Endothelial cell of umbilical vein (primary cell): ENCODE data around the gene GNAT1. TPM values are rescaled to one million over a fixed set of nuclear protein-coding genes. Genes with fewer than 3 reads are reported as not detected.

Experiments
- BruUV-seq: library from RNA; stranded (reverse); fragments of 400-500 nt; replicated peaks from 2 replicates; lab custom pipeline; 2021; lab: Mats Ljungman, UMichigan
- CTCF ChIA-PET: fragments of 300-600, 350-600 bp; sonication (Branson Sonifier 250); formaldehyde crosslinking; loops from one replicate; lab custom pipeline; 2021; ENCODE audit warnings: antibody characterized with exemption, inconsistent platforms; lab: Charles Lee
- POLR2A ChIA-PET: fragments of 300-600, 350-600 bp; sonication (Branson Sonifier 250); formaldehyde crosslinking; loops from one replicate; lab custom pipeline; 2021; ENCODE audit warnings: antibody characterized with exemption, inconsistent platforms; lab: Charles Lee
- DNase-seq: peaks from one replicate; pipeline ENCODE4 v3.0.0-alpha.2; 2011; ENCODE audit warnings: low read depth, low spot score
- FAIRE-seq: peaks from 2 replicates; lab custom pipeline; 2011; peaks lifted over from hg19 to GRCh38; lab: Jason Lieb, UNC
- H2AFZ ChIP-seq: 2 replicates; pipeline ENCODE4 v1.6.0; 2012; ENCODE audit warnings: low read depth, low read length, control low read depth, inconsistent platforms
- H3K27ac ChIP-seq: 2 replicates; pipeline ENCODE4 v1.5.1; 2011; ENCODE audit warnings: low read depth, mild to moderate bottlenecking, control low read depth, low read length, moderate library complexity; ENCODE audit not compliant: insufficient read depth
- H3K27me3 ChIP-seq, 2 experiments: 2 replicates each; pipeline versions ENCODE4 v1.6.0 to v1.6.1; 2011; ENCODE audit warnings: low read length in 2 of 2, mixed read lengths in 1 of 2; ENCODE audit not compliant: control insufficient read depth in 2 of 2, insufficient read depth in 2 of 2
- H3K36me3 ChIP-seq, 2 experiments: 2 replicates in 1 of 2; 3 replicates in 1 of 2; pipeline ENCODE4 v1.5.1; 2011; ENCODE audit warnings: low read length in 2 of 2, mild to moderate bottlenecking in 1 of 2, moderate library complexity in 1 of 2; ENCODE audit not compliant: control insufficient read depth in 2 of 2, insufficient read depth in 2 of 2; ENCODE audit errors: extremely low read depth in 1 of 2
- H3K4me1 ChIP-seq: 3 replicates; pipeline ENCODE4 v1.5.1; 2011; ENCODE audit warnings: mild to moderate bottlenecking, low read length; ENCODE audit not compliant: control insufficient read depth, insufficient read depth; ENCODE audit errors: extremely low read depth
- H3K4me2 ChIP-seq: 2 replicates; pipeline ENCODE4 v1.6.1; 2011; ENCODE audit warnings: low read length, control low read depth, mixed read lengths; ENCODE audit not compliant: insufficient read depth
- H3K4me3 ChIP-seq, 3 experiments: fragments of 200-600 bp in 1 of 3; sonication (generic), shearing (Covaris generic) in 1 of 3; replicated peaks in 1 of 3; 2 replicates each; pipeline ENCODE4 v1.5.1; 2011 to 2016; ENCODE audit warnings: control low read depth in 3 of 3, low read length in 3 of 3, mild to moderate bottlenecking in 2 of 3, inconsistent platforms in 1 of 3, low read depth in 1 of 3, moderate library complexity in 1 of 3; ENCODE audit not compliant: insufficient read depth in 1 of 3
- H3K79me2 ChIP-seq: 2 replicates; pipeline ENCODE4 v1.6.0; 2012; ENCODE audit warnings: low read length, inconsistent platforms; ENCODE audit not compliant: control insufficient read depth, insufficient read depth
- H3K9ac ChIP-seq: replicated peaks from 2 replicates; pipeline ENCODE3; 2011; ENCODE audit warnings: low read length, control low read depth; ENCODE audit not compliant: insufficient read depth; ENCODE audit errors: extremely low read depth
- H3K9me1 ChIP-seq: replicated peaks from 3 replicates; pipeline ENCODE4 v1.6.0; 2011; ENCODE audit warnings: mild to moderate bottlenecking, low read length; ENCODE audit not compliant: control insufficient read depth, insufficient read depth; ENCODE audit errors: extremely low read depth
- H3K9me3 ChIP-seq: replicated peaks from 2 replicates; pipeline ENCODE4 v1.5.1; 2012; ENCODE audit warnings: low read length, inconsistent platforms; ENCODE audit not compliant: control insufficient read depth, insufficient read depth
- H4K20me1 ChIP-seq: replicated peaks from 2 replicates; pipeline ENCODE3; 2011; ENCODE audit warnings: mild to moderate bottlenecking, low read length; ENCODE audit not compliant: control insufficient read depth, insufficient read depth; ENCODE audit errors: extremely low read depth
- CTCF ChIP-seq, 2 donors: IDR thresholded peaks; 1 replicate in 1 of 2; 2 replicates in 1 of 2; pipeline ENCODE4 v1.5.1; 2011; ENCODE audit warnings: low read length in 2 of 2, mild to moderate bottlenecking in 2 of 2, moderate library complexity in 2 of 2, control low read depth in 1 of 2, inconsistent platforms in 1 of 2, low read depth in 1 of 2; ENCODE audit not compliant: insufficient read depth in 1 of 2; ENCODE audit errors: extremely low read depth in 1 of 2
- EZH2 ChIP-seq: IDR thresholded peaks from 2 replicates; pipeline ENCODE4 v1.6.1; 2012; ENCODE audit warnings: borderline replicate concordance, low read depth, mild to moderate bottlenecking, moderate library complexity, low read length, inconsistent platforms; ENCODE audit not compliant: severe bottlenecking
- FOS ChIP-seq: IDR thresholded peaks from 2 replicates; pipeline ENCODE4 v1.6.1; 2011; ENCODE audit warnings: mild to moderate bottlenecking, low read length, moderate library complexity, borderline replicate concordance; ENCODE audit not compliant: insufficient read depth
- GATA2 ChIP-seq: IDR thresholded peaks from 2 replicates; pipeline ENCODE4 v1.7.0; 2011; ENCODE audit warnings: low read depth, mild to moderate bottlenecking, moderate library complexity, mixed read lengths, low read length; ENCODE audit not compliant: insufficient read length, insufficient read depth
- JUN ChIP-seq: IDR thresholded peaks from 2 replicates; pipeline ENCODE4 v1.6.1; 2011; ENCODE audit warnings: borderline replicate concordance, low read depth; ENCODE audit not compliant: insufficient read length, insufficient read depth
- MYC ChIP-seq: IDR thresholded peaks from one replicate; pipeline ENCODE4 v1.6.1; 2011; ENCODE audit warnings: mild to moderate bottlenecking, low read depth, low read length
- POLR2A ChIP-seq: IDR thresholded peaks from 2 replicates; pipeline ENCODE4 v1.6.1; 2012; ENCODE audit warnings: low read depth, mild to moderate bottlenecking, control low read depth, low read length
- POLR2AphosphoS5 ChIP-seq: IDR thresholded peaks from 2 replicates; pipeline ENCODE4 v1.6.1; 2012; ENCODE audit warnings: low read depth, mild to moderate bottlenecking, control low read depth, low read length, moderate library complexity; ENCODE audit not compliant: insufficient read depth
- dilution Hi-C: fragments of 300-500 bp; cut with MboI; formaldehyde crosslinking; loops from one replicate; pipeline ENCODE4 v1.15.0; 2019; ENCODE audit warnings: low sequenced_read_pairs; ENCODE audit not compliant: extremely low pct_ligation_motif_present
- intact Hi-C: fragments of 100-400 bp; cut with micrococcal nuclease; formaldehyde crosslinking; loops from one replicate; pipeline ENCODE4 v1.10.0; 2022
- polyA plus RNA-seq, 4 experiments: library from polyadenylated mRNA; depleted of rRNA in 3 of 4; stranded (reverse) in 3 of 4; unstranded in 1 of 4; fragments of >200 nt; gene quantifications; 2 replicates each; pipeline versions ENCODE4 v1.2.1 to v1.2.3, GENCODE V29; 2011 to 2012; ENCODE audit warnings: missing spikeins in 1 of 4
- total RNA-seq: library from RNA; stranded (reverse); gene quantifications from 2 replicates; pipeline ENCODE4 v1.2.3, GENCODE V29; 2021
- TF ChIP-seq, protein P1 (sequence below): IDR thresholded peaks from 2 replicates; pipeline ENCODE4 v1.6.1; 2011; ENCODE audit not compliant: insufficient read depth, insufficient read length

The GNAT1 gene
- total and polyA plus RNA-seq, 2 donors (not counting 3 experiments of a cell fraction or from before 2014, with no cell fraction given): 0.77 TPM; not detected in 1

DNA sequence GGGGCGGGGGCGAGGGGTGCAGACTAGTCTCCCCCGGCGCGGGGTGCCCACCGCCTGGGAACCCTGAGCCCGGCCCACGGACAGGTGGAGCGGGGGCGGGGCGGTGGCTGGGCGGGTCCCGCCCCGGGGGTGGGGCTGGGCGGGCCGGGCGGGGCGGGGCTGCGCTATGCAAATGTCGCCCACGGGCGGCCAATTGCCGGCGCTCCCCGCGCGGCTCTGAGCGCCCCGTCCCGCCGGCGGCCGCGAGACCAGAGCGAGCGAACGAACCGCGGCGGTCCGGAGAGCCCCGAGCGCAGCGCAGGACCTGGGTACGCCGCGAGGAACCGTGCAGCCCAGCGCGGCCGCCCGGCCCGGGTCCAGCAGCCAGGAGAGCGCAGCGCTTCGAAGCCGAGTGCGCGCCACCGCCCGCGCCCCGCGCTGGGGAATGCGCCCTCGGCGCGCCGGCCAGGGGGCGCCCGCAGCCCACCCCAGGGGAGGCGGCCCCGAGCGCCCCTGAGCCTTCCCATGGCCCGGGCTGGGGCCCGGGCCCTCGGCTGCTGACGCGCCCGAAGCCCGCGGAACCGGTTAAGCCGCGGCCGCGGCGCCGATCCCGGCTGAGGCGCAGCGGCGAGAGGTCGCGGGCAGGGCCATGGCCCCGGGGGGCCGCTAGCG lies 36.4 kb upstream of the GNAT1 start, which contains the start of gene SEMA3F:
Gene SEMA3F (plus strand): TSS at position 485 of the 651 bp plus-strand sequence. CDS start 4,299 bp downstream, outside the sequence.
- peak; percentile 40 for FAIRE-seq
- peaks cover 50% of the 10 kb centered on the region for H3K4me1 ChIP-seq
- BruUV-seq: no TSS peak

More for the DNA sequence above, 36.4 kb upstream of the GNAT1 start, which contains the start of gene SEMA3F:
- H3K9ac ChIP-seq: peak within 1 kb of the TSS; percentile 39
- intact Hi-C loops: loop anchor here (1.0 to 5.0 kb wide), 4 partner anchors 17 to 82 kb away; partner anchors contain the start of gene GNAI2
- TF ChIP-seq, protein P1, sequence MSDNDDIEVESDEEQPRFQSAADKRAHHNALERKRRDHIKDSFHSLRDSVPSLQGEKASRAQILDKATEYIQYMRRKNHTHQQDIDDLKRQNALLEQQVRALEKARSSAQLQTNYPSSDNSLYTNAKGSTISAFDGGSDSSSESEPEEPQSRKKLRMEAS: no peak
- TF ChIP-seq EZH2 (no peak), GATA2 (no peak), FOS (no peak), POLR2A (peak; percentile 86), CTCF (IDR thresholded peaks at IDR 0.05; ENCODE audit: extremely low read depth in 1 of 2, insufficient read depth in 1 of 2, low read depth in 1 of 2, low read length in 2 of 2) (peak; percentile 19 to 26), MYC (no peak), POLR2AphosphoS5 (peak; percentile 81), JUN (no peak)
- H3K9me1 ChIP-seq: no peaks in the 10 kb centered on the region
- peak within 1 kb of the TSS; percentile 53 for H2AFZ ChIP-seq
- peaks cover 41% of the 10 kb centered on the region for H3K79me2 ChIP-seq
- ChIA-PET CTCF (interaction anchor here (1.0 to 3.8 kb wide), 12 partner anchors 10 to 72 kb away, joined by 4 to 40 read pairs (median 8); partner anchors contain the start of gene GNAT1), POLR2A (interaction anchor here (1.7 kb wide), 1 partner anchor 10 kb away, joined by 10 read pairs; no protein-coding TSS in a partner anchor)
- no peaks in the 10 kb centered on the region for H3K9me3 ChIP-seq
- peak within 1 kb of the TSS; percentile 78 for H3K4me2 ChIP-seq
- peak within 1 kb of the TSS; percentile 40 for H3K27ac ChIP-seq
- DNase-seq: peak; percentile 72
- no peaks in the 10 kb centered on the region for H3K27me3 ChIP-seq
- no peaks in the 10 kb centered on the region for H4K20me1 ChIP-seq
- dilution Hi-C loops: no loop called here
- no peaks in the 10 kb centered on the region for H3K36me3 ChIP-seq
- peak within 1 kb of the TSS; percentile 29 to 77 (median 77) for H3K4me3 ChIP-seq
